Measurements from ENCODE around the gene ZNF263. TPM values are rescaled to one million over a fixed set of nuclear protein-coding genes. Genes with fewer than 3 reads are reported as not detected.
A peak's percentile ranks its signal among the peaks of the same experiment; 100 is the strongest.

ZNF263 gene
- total and polyA plus RNA-seq, 9 of the 15 experiments (the other 6 are each of a cell fraction or from before 2014, with no cell fraction given) = 4.6 to 48.3 (median 31.8) TPM

GRCh38 chr16:3264137-3265036 is 18.9 kb upstream of the ZNF263 start (continued):
- TF ChIP-seq ZNF318 (IDR thresholded peaks at IDR 0.05; ENCODE audit: borderline replicate concordance in 1 of 2, low read depth in 1 of 2) = no peak
- TF ChIP-seq ZNF217 (CRISPR knock-in tag; IDR thresholded peaks at IDR 0.05) = 0 out of 2 replicates have a peak, but pooled peaks have one; percentile 90
- no peak for TF ChIP-seq HINFP (tag; conservative IDR thresholded peaks at IDR 0.05; ENCODE audit: low read depth)
- TF ChIP-seq ZNF124 (CRISPR knock-in tag; IDR thresholded peaks at IDR 0.05) = peak; percentile 88; the same call in 1 of the 2 replicates
- no peak for TF ChIP-seq SNRNP70 (optimal IDR thresholded peaks at IDR 0.05; ENCODE audit: low read depth, low read length)
- no peak for TF ChIP-seq ZNF280B (CRISPR knock-in tag; IDR thresholded peaks at IDR 0.05)
- TF ChIP-seq CAMTA2 (CRISPR knock-in tag; conservative IDR thresholded peaks at IDR 0.05) = no peak
- TF ChIP-seq PHF21A (IDR thresholded peaks at IDR 0.05; ENCODE audit: borderline replicate concordance, low read depth) = 0 out of 2 replicates have a peak, but pooled peaks have one; percentile 51
- TF ChIP-seq TEAD1 (CRISPR knock-in tag; IDR thresholded peaks at IDR 0.05) = peak; percentile 4 to 88; a peak in 2 of 4 replicates
- peak; percentile 82; the same call in 1 of the 2 replicates for TF ChIP-seq ZNF12 (CRISPR knock-in tag; IDR thresholded peaks at IDR 0.05)
